Epithelial cell of proximal tubule (primary cell): ENCODE data around the gene ASB9. TPM values are rescaled to one million over a fixed set of nuclear protein-coding genes. Genes with fewer than 3 reads are reported as not detected.
"Not testable (repeated sequence)": the region's sequence is repeated elsewhere in the genome, so short reads cannot be mapped to it uniquely, and the experiment has no call there.

Source experiments
- DNase-seq: peaks from one replicate; pipeline ENCODE4 v3.0.0-alpha.2; 2011; ENCODE audit warnings: low read depth
- H3K4me3 ChIP-seq: 2 replicates; pipeline ENCODE4 v1.5.1; 2011; ENCODE audit warnings: low read depth, mild to moderate bottlenecking, low read length
- total RNA-seq: library from RNA; depleted of rRNA; stranded (reverse); fragments of >200 nt; gene quantifications from 2 replicates; pipeline ENCODE4 v1.2.3, GENCODE V29; 2015
- TF ChIP-seq, protein P1 (sequence below): conservative IDR thresholded peaks from 2 replicates; pipeline ENCODE4 v1.5.1; 2012; ENCODE audit warnings: low read depth, mild to moderate bottlenecking, low read length

The ASB9 gene
- total RNA-seq, 1 donor from 2014 or later: 6.3 TPM

DNA sequence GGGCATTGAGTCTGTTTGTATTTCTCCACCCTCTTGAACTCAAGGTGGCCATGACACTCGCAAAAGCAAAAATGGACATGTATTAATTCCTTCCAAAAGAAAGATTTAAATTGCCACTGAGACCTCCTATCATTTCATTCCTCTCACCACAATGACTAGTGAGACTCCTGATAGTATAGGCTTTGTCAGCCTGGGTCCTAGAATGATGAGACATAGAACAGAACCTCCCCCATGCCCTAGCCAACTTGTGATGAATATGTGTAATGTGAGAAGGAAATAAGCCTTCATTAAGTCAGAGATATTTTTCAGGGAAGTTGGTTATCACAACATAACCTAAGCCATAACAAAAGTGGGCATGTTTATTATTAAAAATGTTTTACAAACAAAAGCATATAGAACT is 62.5 kb downstream of the ASB9 start:
- no peak for DNase-seq
- no peak overlapping the region for H3K4me3 ChIP-seq
- TF ChIP-seq, protein P1, sequence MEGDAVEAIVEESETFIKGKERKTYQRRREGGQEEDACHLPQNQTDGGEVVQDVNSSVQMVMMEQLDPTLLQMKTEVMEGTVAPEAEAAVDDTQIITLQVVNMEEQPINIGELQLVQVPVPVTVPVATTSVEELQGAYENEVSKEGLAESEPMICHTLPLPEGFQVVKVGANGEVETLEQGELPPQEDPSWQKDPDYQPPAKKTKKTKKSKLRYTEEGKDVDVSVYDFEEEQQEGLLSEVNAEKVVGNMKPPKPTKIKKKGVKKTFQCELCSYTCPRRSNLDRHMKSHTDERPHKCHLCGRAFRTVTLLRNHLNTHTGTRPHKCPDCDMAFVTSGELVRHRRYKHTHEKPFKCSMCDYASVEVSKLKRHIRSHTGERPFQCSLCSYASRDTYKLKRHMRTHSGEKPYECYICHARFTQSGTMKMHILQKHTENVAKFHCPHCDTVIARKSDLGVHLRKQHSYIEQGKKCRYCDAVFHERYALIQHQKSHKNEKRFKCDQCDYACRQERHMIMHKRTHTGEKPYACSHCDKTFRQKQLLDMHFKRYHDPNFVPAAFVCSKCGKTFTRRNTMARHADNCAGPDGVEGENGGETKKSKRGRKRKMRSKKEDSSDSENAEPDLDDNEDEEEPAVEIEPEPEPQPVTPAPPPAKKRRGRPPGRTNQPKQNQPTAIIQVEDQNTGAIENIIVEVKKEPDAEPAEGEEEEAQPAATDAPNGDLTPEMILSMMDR: no peak

DNA sequence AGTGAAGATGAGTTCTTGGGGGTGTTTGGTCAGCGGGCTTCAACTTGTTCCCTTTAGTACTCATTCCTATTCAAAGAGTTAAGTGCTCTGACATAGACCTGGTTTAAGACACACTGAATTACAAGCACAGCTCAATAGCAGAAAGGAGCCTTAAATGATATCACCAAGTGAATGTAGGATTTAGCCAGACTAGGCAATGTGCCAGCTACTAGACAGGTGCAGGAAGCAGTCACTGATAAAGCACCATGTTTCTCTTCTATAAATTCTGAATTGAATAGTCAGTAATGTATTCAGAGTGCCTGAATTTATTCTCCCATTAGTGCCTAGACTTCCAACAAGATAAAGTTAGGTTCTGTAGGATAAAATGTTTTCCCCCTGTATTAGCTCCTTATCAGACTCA is 63.6 kb downstream of the ASB9 start:
- no peak overlapping the region for H3K4me3 ChIP-seq
- TF ChIP-seq, protein P1: no peak
- DNase-seq: no peak

DNA sequence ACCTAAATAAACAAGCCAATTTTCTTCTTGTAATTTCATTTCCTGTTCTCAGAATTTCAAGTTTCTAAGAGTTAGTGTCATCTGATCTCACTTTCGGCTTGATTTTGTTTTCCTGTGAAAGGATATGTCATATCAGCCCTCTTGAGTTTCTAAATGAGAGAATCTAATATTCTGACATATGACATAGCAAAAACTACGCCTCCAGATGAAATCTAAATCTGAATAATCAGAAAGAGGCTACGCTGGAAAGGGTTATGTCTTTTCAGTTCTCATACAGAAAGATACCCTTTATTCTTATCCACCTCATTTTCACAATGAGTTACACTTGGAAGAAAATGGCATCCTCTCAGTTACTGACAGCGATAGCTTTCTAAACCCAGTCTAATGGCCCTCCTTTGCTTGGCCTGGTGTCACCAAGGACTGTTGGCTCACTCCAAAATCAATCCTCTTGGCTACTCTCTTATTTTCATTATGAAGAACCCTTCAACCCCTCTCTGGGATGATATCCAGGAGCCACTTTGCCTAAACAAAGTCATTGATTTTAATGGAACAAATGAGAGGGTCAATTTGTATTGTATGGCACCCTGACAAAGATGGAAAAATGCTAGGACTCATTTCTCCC is 65.6 kb downstream of the ASB9 start:
- TF ChIP-seq, protein P1: no peak
- DNase-seq: no peak

GRCh38 chrX:15203694-15204093 is 66.2 kb downstream of the ASB9 start:
- TF ChIP-seq, protein P1: no peak
- H3K4me3 ChIP-seq: no peak overlapping the region
- no peak for DNase-seq

More for the DNA sequence above, 65.6 kb downstream of the ASB9 start:
- no peak overlapping the region for H3K4me3 ChIP-seq

- H3K4me3 ChIP-seq: no peak overlapping the region
- TF ChIP-seq, protein P1: no peak
- DNase-seq: peak; percentile 13
Observed at GRCh38 chrX:15202454-15203177, 67.3 kb downstream of the ASB9 start.

DNA sequence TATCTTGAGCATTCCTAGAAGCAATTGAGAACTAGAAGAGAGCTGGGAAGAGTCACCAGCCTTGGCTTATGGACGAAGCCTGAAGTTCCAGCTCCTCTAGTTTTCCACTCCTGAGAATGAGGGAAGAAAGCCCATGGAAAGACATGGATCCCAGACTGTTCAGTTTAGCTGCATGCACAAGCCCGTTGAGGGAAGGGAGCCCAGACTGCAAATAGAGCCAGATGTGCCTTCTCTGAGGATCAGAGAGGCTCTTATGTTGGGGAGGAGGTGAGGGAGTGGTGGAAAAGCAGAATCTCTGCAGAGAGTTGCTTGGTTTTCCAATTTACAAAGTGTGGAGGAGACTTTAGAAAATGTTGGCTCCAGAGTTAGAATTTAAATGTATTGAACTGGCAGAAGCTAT is 69.0 kb downstream of the ASB9 start:
- no peak for DNase-seq
- TF ChIP-seq, protein P1: no peak
- H3K4me3 ChIP-seq: no peak overlapping the region

DNA sequence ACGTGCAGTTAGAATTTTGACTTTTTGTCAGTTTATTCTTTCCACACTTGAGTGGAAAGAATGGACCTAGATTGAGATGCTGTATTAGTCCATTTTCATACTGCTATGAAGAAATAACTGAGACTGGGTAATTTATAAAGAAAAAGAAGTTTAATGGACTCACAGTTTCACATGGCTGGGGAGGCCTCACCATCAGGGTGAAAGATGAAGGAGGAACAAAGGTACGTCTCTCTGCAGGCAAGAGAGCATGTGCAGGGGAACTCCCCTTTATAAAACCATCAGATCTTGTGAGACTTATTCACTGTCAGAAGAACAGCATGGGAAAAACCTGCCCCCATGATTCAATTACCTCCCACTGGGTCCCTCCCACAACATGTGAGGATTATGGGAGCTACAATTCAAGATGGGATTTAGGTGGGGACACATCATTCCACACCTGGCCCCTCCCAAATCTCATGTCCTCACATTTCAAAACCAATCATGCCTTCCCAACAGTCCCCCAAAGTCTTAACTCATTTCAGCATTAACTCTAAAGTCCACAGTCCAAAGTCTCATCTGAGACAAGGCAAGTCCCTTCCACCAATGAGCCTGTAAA is 71.2 kb downstream of the ASB9 start:
- not testable (repeated sequence) for DNase-seq, H3K4me3 ChIP-seq
